Measurements from ENCODE around the gene PGBD5.
"Not testable (repeated sequence)": the region's sequence is repeated elsewhere in the genome, so short reads cannot be mapped to it uniquely, and the experiment has no call there.

PGBD5 gene

DNA sequence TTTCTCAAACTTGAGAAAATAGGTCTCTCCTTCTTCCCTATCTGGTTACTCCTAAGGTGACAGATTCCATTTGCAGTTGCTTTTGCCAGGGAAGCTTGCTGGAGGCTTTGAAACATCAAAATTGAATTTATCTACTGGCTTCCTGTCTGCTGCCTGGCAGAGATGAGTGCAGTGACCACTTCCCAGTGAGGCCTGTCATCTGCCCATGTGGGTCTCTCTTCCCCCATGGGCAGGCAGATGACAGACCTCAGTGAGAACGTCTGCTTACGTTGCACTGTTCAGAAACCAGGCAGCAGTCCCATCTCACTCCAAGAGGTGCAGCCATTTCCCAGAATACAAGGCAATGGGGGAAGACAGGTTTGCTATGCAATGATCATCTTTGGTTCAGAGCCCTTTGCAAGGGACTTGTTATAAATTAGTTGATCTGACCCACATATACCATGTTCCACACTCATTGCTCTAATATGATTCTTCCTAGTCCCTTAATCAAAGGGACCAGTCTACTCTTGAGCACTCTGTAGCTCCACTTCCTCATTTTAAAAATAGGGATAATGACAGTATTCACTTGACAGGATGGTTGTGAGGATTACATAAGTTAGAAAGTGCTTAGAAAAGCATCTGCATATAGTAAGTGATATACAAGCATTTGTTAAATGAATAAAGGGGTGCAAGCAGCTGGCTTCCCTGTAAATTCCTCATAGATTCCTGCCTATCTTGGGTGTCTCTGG lies 10.6 kb downstream of the PGBD5 start:
- Histone ChIP-seq H3K36me3 (replicated peaks) (no peaks in the 10 kb centered on the region), H3K27ac (no peak overlapping the region), H3K27me3 (replicated peaks) (no peaks in the 10 kb centered on the region), H3K4me3 (ENCODE audit: low read depth, low read length) (no peak overlapping the region)
- no peak for DNase-seq
- in situ Hi-C loops (cut with HindIII; ENCODE audit: low pct_ligation_motif_present, low sequenced_read_pairs): no loop called here
- TF ChIP-seq, protein P1, sequence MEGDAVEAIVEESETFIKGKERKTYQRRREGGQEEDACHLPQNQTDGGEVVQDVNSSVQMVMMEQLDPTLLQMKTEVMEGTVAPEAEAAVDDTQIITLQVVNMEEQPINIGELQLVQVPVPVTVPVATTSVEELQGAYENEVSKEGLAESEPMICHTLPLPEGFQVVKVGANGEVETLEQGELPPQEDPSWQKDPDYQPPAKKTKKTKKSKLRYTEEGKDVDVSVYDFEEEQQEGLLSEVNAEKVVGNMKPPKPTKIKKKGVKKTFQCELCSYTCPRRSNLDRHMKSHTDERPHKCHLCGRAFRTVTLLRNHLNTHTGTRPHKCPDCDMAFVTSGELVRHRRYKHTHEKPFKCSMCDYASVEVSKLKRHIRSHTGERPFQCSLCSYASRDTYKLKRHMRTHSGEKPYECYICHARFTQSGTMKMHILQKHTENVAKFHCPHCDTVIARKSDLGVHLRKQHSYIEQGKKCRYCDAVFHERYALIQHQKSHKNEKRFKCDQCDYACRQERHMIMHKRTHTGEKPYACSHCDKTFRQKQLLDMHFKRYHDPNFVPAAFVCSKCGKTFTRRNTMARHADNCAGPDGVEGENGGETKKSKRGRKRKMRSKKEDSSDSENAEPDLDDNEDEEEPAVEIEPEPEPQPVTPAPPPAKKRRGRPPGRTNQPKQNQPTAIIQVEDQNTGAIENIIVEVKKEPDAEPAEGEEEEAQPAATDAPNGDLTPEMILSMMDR (IDR thresholded peaks at IDR 0.05; ENCODE audit: low read depth, low read length, missing control alignments): no peak

DNA sequence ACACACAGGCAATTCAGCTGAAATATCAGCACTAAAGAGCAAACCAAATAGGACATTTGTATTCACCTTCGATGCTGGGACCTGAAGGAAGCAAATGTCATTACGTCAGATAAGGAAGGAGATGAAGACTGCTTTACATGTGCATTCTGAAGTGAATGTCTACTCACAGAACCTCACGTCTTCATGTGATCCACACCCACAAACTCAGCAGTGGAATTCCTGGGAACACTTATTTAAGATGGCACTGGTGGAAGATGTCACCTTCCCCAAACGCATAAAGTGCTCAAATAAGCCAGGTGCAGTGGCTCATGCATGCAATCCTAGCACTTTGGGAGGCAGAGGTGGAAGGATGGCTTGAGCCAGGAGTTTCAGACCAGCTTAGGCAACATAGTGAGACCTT lies 11.4 kb downstream of the PGBD5 start:
- DNase-seq: no peak
- H3K36me3 ChIP-seq (replicated peaks): no peaks in the 10 kb centered on the region
- H3K27me3 ChIP-seq (replicated peaks): no peaks in the 10 kb centered on the region
- in situ Hi-C loops (cut with HindIII; ENCODE audit: low pct_ligation_motif_present, low sequenced_read_pairs): no loop called here
- no peak overlapping the region for H3K4me3 ChIP-seq (ENCODE audit: low read depth, low read length)
- no peak overlapping the region for H3K27ac ChIP-seq
- TF ChIP-seq, protein P1 (IDR thresholded peaks at IDR 0.05; ENCODE audit: low read depth, low read length, missing control alignments): no peak

DNA sequence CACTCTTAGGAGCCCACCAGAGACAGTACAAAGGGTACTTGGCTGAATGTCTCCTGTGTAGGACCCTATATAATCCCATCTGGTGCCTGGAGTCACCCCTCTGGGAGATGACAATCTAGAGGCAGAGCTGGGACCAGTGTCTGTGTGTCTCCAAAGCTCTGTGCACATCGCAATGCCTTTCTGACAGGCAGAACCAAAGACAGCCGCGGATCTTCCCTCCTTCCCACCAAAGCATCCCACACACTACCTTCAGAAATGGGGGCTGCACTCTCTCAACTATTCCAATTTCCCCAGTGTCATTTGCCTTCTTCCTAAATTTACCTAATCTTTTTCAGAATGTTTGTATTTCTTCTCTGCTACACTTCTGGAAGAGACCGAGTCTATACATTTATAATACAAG lies 12.0 kb downstream of the PGBD5 start:
- Histone ChIP-seq H3K4me3 (ENCODE audit: low read depth, low read length) (no peak overlapping the region), H3K36me3 (replicated peaks) (no peaks in the 10 kb centered on the region), H3K27me3 (replicated peaks) (no peaks in the 10 kb centered on the region), H3K27ac (no peak overlapping the region)
- TF ChIP-seq, protein P1 (IDR thresholded peaks at IDR 0.05; ENCODE audit: low read depth, low read length, missing control alignments): no peak
- in situ Hi-C loops (cut with HindIII; ENCODE audit: low pct_ligation_motif_present, low sequenced_read_pairs): no loop called here
- no peak for DNase-seq

DNA sequence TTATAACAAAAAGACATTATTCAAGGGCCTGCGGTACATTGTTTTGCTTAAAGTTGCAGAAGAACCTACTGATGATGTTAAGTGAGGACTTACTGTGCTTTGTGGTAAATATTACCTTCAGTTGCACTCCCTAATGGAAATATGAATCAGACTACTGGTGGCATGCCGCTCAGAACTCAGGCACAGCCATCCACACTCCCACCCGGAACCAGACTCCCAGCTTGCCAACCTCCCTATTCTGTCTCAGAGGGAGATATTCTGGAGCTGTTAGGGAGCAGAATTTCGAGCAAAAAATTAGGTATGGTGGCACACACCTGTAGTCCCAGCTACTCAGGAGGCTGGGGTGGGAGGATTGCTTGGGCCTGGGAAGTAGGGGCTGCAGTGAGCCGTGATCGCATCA lies 13.1 kb downstream of the PGBD5 start:
- DNase-seq: no peak
- no peak overlapping the region for H3K4me3 ChIP-seq (ENCODE audit: low read depth, low read length)
- no peak overlapping the region for H3K27ac ChIP-seq
- in situ Hi-C loops (cut with HindIII; ENCODE audit: low pct_ligation_motif_present, low sequenced_read_pairs): no loop called here
- H3K27me3 ChIP-seq (replicated peaks): no peaks in the 10 kb centered on the region
- H3K36me3 ChIP-seq (replicated peaks): no peaks in the 10 kb centered on the region
- TF ChIP-seq, protein P1 (IDR thresholded peaks at IDR 0.05; ENCODE audit: low read depth, low read length, missing control alignments): no peak

DNA sequence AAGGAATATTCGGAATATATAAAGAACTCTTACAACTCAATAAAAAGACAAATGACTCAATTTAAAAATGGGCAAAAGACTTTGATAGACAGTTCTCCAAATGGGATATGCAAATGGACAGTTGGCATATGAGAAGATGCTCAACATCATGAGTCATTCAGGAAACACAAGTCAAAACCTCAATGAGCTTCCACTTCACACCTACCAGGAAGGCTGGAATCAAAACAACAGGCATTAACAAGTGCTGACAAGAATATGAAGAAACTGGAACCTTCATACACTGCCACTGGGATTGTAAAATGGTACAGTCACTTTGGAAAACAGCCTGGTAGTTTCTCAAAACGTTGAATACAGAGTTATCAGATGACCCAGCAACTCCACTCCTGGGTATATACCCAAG lies 17.2 kb downstream of the PGBD5 start:
- Histone ChIP-seq H3K36me3 (replicated peaks) (no peaks in the 10 kb centered on the region), H3K4me3 (ENCODE audit: low read depth, low read length) (no peak overlapping the region), H3K27ac (no peak overlapping the region), H3K27me3 (replicated peaks) (no peaks in the 10 kb centered on the region)
- in situ Hi-C loops (cut with HindIII; ENCODE audit: low pct_ligation_motif_present, low sequenced_read_pairs): no loop called here
- TF ChIP-seq, protein P1 (IDR thresholded peaks at IDR 0.05; ENCODE audit: low read depth, low read length, missing control alignments): no peak
- no peak for DNase-seq

DNA sequence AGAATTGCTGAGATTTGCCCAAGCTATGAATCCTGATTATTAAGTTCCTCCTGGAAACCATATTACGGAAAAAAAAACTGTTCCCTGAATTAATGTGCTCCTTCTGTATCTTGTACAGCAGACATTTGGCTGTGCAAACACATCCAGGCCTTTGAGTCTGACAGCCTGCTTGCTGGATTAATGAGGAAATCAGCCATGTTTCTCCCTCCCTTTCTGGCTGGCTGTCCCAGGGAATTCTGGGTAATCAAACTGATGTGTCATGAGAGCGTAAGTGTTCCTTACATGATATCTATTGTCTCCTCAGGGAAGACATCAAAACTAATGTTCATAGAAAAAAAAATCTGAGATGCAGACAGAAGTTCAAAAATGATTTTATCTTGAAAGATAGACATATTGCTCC lies 18.8 kb downstream of the PGBD5 start:
- H3K27ac ChIP-seq: no peak overlapping the region
- in situ Hi-C loops (cut with HindIII; ENCODE audit: low pct_ligation_motif_present, low sequenced_read_pairs): no loop called here
- no peaks in the 10 kb centered on the region for H3K36me3 ChIP-seq (replicated peaks)
- TF ChIP-seq, protein P1 (IDR thresholded peaks at IDR 0.05; ENCODE audit: low read depth, low read length, missing control alignments): no peak
- H3K27me3 ChIP-seq (replicated peaks): no peaks in the 10 kb centered on the region
- DNase-seq: no peak
- no peak overlapping the region for H3K4me3 ChIP-seq (ENCODE audit: low read depth, low read length)

DNA sequence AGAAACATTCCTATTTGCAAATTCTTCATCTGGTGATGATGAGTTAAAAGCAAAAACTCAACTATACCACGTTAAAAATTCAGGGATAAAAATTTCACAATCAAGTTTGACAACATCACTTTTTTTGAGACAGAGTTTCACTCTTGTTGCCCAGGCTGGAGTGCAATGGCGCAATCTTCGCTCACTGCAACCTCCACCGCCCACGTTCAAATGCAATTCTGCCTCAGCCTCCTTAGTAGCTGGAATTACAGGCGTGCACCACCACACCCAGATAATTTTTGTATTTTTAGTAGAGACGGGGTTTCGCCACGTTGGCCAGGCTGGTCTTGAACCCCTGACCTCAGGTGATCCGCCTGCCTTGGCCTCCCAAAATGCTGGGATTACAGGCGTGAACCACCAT lies 19.4 kb downstream of the PGBD5 start:
- H3K27me3 ChIP-seq (replicated peaks); H3K27ac ChIP-seq; DNase-seq; H3K4me3 ChIP-seq (ENCODE audit: low read depth, low read length); H3K36me3 ChIP-seq (replicated peaks); in situ Hi-C loops (cut with HindIII; ENCODE audit: low pct_ligation_motif_present, low sequenced_read_pairs): not testable (repeated sequence)

Data from brain microvascular endothelial cell (primary cell).